GM18502 (cell line): ENCODE results near the gene CHI3L1.

ENCODE experiments used
- ATAC-seq: cut with Tn5 transposase; IDR thresholded peaks from one replicate; pipeline ENCODE4 v1.9.1; 2021; ENCODE audit warnings: mild to moderate bottlenecking; ENCODE audit not compliant: unreplicated experiment, poor library complexity

CHI3L1 gene

DNA sequence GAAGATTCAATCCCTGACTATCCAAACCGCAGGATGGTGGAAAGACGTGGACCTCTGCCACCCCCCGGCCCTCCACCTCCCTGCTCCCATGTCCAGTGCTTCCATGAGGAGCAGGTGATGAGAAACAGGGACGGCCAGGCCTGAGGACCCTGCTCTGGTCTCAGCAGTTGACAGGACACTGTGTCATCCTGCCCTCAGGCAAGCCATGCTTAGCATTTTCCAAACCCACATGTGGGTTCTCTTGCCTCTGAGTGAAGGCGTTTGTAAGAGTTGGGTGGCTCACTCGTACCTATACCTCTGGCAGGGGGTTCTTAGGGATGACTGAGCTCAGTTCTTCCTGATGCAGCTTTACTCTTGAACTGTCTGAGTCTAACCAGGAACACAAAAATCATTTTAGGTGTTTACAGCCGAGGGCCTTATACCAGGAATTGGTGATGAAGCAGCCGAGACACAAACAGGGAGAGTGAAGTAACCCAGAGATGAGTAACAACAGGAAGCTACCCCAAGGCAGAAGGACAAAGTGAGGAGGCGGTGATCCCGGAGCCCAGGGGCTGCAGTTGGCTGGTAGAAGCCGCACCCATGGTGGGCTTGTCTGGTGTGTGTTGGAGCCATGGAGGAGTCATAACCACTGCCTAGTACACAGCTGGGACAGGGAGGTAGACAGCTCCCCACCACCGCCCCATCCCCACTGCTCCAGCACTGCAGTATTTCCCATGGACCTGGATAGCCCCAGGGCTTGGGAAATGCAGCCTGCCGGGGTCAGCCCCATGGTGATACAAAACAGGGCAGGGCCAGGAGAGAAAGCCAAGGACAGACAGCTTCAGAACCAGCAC, 32.3 kb downstream of the CHI3L1 start:
- no peak for ATAC-seq

DNA sequence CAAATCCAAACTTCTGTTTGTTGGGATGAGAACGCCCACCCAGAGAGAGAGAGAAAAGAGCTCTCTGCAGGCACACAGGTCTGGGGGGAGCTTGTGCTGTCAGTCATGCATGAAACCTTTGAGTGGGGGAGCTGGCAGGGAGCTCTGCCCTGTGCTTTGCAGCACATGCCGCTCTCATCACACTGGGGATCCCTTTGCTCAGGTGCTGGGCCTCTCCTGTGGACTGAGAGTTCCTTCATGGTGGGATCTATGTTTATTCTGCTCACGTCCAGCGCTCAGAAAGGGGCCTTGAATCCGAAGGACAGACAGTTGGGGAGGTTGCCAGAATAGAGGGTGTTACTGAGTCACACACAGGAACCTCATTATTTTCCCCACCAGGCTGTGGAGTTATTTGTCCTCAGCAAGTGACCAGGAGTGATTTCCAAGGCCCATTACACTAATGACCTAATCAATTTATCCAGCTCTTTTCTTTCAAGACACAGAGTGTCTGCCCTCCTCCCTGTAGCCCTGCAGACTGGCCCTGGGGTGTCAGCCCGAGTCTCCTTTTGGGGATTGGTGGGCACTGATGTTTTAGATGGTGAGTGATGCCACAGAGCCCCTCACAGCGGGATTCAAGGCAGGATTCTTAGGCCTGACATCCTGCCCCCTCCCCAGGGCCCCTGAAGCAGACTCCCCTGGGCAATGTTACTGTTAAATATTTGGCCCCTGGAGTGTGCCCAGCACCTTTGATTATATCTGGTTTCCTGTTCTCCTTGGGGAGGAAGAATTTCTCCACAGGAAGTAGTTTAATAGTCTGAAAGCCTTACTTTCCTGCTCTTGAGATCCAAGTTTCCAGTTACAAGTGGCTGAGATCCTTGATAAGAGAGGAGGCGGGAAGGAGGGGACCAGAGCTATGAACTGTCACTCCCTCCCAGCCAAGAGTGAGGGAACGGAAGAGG, 33.2 kb downstream of the CHI3L1 start:
- ATAC-seq: no peak

DNA sequence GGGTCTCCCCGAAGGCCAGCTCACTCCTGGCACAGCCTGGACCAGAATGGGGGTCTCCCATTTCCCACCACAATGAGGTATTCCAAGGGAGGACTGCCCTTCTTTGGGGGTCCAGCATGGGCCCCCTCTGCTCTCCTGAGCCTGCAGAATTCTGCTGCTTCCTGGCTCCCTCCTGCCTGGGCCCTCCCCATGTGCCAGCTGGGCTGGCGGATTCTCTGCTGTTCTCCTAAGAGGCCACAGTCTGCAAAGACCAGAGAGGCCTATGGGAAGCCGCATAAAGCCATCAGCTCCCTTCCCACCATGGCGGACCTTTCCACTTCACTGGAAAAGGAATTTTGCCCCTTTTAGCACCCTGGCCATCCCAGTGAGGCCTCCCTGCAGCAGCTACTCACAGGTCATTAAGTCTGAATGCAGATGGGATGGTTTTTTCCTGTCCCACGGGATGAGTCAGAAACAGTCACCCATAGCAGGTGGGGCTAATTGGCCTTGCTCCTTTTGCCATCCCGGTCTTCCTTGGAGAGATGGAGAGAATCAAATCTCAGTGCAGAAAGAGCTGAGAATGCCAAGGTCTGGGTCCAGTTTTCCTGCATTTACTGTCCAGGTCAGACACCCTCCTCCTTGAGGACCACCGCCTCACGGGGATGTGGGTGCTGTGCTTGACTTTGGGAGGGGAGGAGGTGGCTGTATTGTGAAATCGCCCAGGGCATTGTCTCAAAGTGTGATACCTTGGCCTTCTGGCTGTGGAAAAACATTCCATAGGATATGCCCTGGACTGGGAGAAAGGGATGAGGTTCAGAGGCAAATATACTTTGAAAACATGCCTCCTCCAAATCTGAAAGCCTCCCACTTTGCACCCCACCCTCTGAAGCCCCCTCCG, 34.1 kb downstream of the CHI3L1 start:
- ATAC-seq: no peak

DNA sequence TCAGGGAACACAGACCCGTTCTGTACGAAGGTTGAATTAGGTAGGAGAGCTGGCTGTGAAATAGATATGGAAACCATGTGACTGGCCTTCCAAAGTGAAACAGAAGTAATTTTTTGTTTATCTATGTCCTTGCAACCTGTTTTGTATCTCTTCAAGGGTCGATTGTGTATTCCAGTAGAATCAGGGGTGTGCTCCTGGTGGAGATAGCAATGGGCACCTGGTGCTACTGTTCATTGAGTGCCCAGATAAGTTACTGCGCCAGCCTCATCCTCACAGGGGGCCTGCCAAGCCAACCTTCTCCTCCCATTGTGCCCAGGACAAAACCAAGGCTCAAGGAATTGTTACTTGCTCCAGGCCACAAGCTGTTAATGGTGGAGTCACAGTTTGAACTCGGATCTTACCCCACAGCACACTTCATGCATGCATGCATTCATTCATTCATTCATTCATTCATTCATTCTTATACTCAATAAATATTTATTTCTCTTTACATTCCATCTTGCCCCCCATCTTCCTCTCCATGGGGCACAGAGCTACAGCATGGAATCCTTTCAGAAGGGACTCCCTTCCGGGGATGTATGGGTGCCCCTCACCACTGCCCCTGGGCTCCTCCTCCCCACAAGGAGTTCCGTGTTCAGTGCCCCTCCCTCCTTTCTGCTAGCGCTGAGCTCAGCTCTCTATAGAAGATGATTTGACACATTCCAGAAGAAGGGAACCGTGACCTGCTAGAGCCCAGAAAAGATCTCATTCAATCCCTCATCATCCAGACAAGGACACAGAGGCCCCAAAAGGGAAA, 34.9 kb downstream of the CHI3L1 start:
- ATAC-seq: no peak

DNA sequence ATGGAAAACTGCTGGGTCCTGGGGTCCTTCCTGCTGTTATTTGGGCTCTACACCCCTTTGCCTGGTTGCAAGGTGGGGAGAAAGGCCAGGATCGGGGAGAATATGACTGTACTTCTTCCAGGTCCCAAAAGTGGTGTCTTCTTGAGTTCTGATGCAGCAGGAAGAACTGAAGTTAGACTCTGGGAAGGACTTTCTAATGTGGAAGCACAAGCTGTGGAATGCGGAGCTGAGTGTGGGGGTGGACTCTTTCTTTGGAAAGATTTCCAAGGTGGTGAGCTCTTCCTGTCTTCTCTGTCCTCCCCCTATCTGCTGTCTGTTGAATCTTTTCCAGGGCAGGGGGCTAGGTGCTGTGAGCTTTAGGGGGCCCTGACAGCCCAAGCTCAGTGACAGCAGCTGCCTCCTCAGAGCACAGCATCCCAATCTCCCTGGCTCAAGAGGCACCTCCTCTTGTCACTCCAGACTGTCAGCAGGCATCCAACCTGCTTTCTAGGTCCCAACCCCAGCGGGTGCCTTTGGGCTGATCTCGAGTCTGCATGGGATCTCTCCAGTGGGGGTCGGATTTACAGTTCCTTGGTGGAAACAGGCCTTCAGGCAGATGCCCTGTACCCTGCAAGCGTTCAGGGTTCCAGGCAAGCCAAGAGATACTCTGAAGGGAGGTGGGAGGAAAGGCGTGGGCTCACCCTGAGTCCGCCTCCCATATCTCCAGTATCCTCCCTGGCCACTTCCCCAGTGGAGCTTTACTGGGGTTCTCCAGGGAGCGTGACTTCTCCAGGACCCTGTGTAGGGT, 35.8 kb downstream of the CHI3L1 start:
- ATAC-seq: no peak

DNA sequence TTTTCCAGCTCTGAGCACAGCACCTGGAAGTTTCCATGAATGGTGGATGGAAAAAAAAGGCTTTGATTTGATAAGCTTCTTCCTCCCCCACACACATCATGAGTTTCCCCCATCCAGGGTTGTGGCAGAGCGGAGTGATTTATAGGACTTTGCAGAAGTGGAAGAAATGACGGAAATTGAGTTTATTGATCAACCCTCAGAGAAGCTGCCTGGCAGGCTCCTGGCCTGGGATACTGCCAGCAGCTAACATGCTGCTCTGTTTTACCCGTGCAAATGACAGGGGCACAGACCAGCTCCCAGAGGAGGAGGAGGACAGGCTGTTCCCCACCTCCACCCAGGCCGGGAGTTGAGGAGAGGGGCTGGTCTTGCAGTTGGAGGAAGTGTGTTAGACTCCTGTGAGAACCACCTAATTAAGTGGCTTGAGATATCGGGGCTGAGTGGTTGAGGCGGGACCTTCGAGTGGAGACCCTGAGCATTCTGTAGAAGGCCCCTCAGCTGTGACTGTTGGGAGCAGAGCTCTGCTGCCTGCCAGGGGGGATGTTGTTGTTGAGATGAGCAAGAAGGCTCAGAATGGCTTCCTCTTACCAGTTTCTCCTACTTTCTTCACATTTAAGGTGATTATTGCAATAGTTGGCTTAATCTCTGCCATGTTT, 37.2 kb downstream of the CHI3L1 start:
- ATAC-seq: no peak

DNA sequence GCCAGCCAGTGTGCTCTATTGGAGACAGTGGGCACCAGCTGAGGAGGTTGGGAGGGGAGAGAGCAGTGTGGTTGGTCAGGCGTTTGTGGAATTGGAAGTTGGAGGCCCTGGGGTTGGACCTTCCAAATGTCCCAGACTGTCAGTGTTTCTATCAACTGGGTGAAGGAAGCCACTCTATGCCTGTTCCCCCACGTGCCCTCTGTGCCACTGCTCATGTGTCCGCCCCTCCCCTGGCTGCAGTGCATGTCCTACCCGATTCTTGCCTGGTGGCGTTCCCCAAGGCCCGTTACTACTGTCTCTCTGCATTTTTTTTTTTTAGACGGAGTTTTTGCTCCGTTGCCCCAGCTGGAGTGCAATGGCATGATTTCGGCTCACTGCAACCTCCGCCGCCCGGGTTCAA, 37.9 kb downstream of the CHI3L1 start:
- no peak for ATAC-seq

DNA sequence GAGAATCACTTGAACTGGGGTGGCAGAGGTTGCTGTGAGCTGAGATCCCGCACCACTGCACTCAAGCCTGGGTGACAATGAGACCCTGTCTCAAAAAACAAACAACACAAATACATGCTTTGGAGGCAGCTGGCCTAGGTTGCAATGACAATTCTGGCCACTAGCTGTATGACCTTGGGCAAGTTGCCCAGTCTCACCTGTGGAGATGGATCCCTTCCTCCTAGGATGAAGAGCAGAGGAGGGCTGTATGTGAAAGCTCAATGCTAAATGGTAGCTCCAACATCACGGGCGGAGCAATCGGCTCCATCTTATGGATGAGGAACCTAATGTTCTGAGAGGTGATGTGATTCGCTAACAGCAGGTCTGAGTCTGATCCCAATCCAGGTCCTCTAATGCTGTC, 38.4 kb downstream of the CHI3L1 start:
- no peak for ATAC-seq

DNA sequence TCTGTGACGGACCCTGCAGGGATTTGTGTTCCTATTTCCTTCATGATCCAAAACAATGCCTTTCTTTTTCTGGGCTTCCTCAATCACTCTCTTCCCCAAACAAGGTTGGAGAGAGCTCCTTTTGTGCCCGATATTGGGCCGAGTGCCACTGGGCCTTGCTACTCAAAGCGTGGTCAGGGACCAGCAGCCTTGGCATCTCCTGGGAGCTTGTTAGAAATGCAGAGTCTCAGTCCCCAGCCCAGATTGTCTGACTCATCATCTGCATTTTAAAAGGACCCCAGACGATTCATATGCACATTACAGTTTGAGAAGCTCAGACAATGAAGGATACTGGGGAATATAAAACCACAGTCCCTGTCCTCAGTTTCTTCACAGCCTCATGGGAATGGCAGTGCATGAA, 39.1 kb downstream of the CHI3L1 start:
- no peak for ATAC-seq

DNA sequence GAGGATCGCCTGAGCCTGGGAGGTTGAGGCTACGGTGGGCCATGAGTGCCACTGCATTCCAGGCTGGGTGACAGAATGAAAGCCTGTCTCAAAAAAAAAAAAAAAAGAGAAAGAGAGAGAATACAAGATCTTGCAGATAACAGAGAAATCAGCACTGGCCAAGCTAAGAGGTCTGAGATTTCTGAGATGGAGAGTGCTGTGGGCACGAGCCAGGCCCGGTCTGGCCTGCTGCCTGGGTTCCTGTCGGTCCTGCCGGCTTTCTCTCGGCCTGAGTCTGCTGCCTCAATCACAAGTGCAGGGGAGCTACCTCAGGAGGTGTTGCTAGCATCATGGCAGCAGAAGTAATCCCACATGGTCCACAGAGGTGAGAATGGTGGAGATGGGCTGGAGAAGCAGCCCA, 40.0 kb downstream of the CHI3L1 start:
- no peak for ATAC-seq

DNA sequence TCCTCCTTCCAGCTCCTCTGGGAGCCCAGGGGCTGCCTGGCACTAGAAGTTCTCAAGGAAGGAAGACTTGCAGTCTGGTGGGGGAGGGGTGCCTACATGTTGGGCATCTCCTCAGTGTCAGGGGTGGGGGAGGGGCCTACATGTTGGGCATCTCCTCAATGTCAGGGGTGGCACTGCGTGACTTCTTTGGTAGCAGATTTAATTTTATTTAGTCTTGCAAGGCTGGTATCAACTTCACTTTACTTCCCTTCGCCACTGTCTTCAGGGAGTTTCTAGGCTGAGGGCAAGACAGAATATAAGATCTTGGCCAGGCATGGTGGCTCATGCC, 40.5 kb downstream of the CHI3L1 start:
- ATAC-seq: no peak

DNA sequence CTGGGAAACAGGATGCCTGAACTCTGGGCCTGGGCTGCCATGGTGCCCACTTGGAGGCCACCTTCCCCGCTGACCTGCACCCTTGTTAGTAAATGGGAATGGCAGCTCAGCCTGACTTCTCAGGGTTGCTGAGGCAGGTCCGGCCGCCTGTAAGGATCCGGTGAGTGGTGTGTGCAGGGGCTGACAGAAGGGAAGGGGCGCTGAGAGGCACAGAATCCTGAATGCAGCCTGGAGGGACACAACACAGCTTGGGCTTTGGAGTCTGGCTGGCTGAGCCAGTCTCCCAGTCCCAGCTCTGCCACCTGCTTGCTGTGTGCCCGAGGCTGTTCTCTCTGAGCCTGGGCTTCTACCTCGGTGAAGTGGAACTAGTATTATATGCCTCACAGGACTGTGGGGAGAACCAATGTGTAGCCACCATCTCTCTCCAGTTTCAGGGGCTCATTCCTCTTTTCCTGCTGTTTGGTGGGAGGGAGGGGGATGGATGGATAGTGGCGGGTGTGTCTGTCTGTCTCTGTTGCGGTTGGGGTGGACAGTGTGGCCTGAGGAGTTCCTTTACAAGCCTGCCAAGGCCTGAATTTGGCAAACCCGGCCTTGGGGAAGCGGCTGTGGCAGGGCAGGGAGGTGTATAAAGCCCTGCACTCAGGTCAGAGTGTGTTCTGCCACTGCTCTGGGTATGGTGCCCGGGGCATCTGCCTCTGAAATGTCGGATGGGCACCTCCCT, 41.0 kb downstream of the CHI3L1 start:
- no peak for ATAC-seq

DNA sequence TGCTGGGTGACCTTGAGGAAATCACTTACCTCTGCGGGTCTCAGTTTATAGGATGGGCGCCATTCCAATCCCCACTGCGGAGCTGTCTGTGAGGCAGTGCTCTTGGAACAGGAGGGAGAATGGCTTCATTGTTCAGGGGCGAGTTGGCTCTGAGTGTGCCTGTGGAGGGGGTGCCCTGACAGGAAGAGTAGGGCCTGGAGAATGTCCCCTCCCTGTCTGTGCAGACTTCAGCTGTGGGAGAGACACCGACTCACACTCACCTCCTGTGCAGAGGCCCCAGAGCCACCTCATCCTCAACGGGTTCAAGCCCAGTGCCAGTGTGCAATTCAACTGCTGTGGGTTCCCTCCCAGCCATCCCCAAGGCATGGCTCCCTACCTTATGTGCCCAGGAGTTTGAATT, 41.8 kb downstream of the CHI3L1 start:
- no peak for ATAC-seq

DNA sequence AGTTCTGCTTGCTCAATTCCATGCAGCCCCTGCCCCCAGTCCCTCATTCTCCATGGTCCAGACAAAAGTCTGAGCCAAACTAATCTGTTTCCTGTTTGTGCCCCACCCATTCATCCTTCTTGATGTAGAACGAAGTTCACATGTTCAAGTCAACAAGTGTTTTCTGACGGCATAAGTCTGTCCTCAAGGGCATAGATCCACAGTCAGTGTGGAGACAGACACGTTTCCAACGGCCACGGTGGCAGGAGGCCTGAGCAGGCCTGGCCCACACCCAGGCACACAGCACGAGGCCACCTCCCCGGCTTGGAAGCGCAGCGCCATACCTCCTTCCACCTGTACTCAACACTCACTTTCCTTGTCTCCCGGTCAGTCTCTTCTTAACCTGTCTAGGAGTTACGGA, 42.9 kb downstream of the CHI3L1 start:
- ATAC-seq: no peak

DNA sequence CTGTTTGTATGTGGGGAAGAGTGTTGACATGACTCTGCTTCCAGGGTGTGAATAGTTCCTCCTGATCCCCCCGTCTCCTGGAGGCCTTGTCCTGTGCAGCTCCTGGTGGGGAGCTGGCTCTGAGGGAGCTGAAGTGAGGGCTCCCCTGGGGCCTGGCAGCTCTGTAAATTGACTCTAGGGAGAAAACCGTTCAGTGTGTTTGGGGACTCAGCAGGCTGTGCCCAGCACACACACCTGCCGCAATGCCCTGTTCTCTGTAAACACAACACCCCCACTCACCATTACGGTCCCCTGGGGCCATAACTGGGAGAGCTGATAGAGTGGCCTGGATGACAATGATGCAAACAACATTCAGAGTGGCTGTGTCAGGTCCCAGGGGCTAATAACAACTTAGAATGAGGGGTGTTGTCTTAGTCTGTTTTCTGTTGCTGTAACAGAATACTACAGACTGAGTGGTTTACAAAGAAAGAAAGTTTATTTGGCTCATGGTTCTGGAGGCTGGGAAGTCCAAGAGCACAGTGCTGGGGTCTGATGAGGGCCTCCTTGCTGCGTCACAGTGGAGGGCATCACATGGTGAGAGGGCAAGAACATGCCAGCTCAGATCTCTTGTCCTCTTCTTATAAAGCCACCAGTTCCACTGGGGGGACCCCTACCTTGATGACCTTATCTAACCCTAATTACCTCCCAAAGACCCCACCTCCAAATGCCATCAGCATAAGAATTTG, 43.7 kb downstream of the CHI3L1 start:
- ATAC-seq: no peak

DNA sequence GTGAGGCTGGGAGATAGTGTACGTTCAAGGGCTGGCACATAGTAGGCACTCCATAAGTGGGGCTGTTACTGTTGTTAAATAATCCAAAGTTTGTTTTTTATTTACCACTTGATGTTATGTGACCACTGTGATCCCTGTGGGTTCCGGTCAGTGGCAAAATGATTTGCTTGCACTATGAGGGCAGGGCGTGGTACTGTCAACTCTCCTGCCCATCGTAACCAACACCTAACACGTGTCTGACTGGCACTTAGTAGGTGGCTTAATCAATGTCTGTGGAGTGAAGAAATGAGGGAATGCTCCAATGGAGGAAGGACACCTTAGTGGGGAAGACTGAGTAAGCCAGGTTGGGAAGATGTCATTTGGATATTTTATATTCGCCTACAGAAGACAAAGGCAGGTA, 44.4 kb downstream of the CHI3L1 start:
- no peak for ATAC-seq

DNA sequence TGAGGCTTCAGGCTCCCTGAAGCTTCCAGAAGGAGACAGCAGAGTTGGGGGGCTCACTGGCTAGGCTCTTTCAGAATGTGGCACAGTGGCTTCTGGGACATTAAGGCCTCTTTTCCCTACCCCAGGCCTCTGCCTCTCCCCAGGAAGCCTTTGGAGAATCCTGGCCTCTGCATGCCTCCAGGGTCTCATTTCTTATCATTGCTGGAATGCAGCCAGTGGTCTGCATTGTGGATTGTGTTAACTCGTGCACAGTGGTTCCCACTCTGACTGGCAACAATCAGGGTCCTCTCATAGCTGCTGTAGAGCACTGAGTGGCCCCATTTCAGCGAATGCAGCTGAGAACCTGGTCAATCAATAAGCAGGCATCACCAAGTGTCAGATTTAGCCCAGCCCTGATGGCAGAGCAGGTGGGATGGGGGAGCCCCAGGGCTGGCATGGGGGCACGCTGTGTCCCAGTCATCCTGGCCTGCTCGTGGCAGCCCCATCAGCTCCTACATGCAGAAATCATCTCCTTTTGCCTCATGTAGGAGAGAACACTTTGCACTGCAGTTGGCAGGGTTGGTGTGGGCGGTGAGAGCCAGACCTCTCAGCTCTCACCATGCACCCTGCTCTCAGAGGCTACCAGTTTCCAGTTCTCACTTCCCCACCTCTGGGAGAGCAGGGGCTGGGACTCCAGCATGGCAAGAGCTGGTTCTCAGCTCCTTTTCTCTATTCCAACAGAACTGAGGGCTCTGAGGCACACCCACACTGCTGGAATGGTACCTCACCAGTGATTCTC, 45.6 kb downstream of the CHI3L1 start:
- no peak for ATAC-seq
